Stimulated activated CD8-positive, alpha-beta memory T cell treated with anti-CD3 and anti-CD28 coated beads, Interleukin-12 subunit alpha, Interleukin-12 subunit beta, amount 100 ng/mL, for 24 hours (primary cell): Measurements from ENCODE around the gene ZMIZ1.
"Not testable (repeated sequence)": the region's sequence is repeated elsewhere in the genome, so short reads cannot be mapped to it uniquely, and the experiment has no call there.

ENCODE experiments used
- DNase-seq: peaks from one replicate; pipeline ENCODE4 v3.0.0-alpha.2; 2020; ENCODE audit errors: extremely low read depth

Gene ZMIZ1

GRCh38 chr10:79031723-79032122 lies 37.0 kb upstream of the ZMIZ1 start:
- no peak for DNase-seq

GRCh38 chr10:79034271-79034876 lies 34.4 kb upstream of the ZMIZ1 start:
- DNase-seq = no peak

- not testable (repeated sequence) for DNase-seq
Measured at GRCh38 chr10:79036416-79036815, 32.4 kb upstream of the ZMIZ1 start.

GRCh38 chr10:79038104-79038840 lies 30.5 kb upstream of the ZMIZ1 start:
- DNase-seq = no peak

- no peak for DNase-seq
Measured at GRCh38 chr10:79038841-79039201, 29.9 kb upstream of the ZMIZ1 start.

- DNase-seq = no peak
Measured at GRCh38 chr10:79042639-79043411, 25.9 kb upstream of the ZMIZ1 start.

DNA sequence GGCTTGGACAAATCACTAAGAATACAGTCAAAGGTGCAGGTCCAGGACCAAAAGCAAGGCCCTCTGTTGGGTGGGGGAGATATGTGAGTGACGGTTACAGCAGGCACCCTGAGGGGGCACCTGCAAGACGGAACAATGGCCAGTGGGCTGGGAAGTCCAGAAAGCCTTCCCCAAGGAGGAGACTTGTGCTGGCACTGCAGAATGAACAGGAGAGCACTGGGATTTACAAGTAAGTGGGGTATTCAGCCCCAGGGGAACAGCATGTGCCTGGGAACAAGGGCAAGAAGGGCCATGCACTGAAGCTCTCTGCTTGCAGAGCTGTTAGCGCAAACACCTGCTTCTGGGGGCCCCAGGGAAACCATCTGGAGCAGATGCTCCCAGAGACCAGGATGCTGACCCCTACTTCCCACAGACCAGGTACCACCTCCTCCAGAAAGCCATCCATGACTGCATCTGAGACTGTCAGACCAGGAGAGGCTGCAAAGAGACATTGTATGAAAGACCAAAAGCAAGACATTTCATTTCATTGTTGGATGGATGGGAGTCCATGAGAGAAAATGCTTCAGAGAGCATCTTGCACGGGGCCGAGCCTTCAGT lies 24.6 kb upstream of the ZMIZ1 start:
- DNase-seq = no peak

- no peak for DNase-seq
Measured at GRCh38 chr10:79044846-79045245, 23.9 kb upstream of the ZMIZ1 start.

DNA sequence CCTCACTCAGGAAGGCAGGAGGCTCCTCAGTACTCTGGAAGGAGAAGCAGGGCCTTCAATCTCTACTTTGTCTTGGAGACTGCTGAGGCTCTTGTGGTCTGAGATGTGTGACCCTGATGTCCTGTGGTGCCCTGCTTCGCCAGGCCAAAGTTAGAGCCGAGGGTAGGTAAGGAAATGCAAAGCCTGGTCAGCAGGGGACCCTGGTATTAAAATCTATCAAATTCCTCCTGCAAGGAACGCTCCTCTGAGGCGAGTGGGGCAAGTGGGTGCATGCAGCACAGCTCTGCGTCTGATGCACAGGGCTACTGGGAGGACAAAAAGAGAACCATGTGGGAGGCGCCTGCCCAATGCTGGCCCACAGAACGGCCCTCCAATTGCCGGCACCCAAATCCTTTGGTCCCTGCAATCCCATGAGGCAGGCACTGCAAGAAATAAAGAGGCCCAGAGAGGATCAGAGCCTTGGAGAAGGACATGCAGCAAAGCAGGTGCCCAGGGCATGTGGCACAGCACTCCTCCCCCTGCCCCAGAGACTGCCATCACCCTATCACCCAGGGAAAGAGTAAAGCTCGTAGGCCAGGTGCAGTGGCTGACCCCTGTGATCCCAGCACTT lies 23.1 kb upstream of the ZMIZ1 start:
- DNase-seq = no peak

GRCh38 chr10:79046326-79046725 lies 22.4 kb upstream of the ZMIZ1 start:
- DNase-seq = no peak

GRCh38 chr10:79046741-79047583 lies 21.8 kb upstream of the ZMIZ1 start:
- DNase-seq = no peak

- DNase-seq = no peak
Measured at GRCh38 chr10:79047584-79047874, 21.2 kb upstream of the ZMIZ1 start.

- DNase-seq = no peak
Measured at GRCh38 chr10:79047875-79048638, 20.7 kb upstream of the ZMIZ1 start.

DNA sequence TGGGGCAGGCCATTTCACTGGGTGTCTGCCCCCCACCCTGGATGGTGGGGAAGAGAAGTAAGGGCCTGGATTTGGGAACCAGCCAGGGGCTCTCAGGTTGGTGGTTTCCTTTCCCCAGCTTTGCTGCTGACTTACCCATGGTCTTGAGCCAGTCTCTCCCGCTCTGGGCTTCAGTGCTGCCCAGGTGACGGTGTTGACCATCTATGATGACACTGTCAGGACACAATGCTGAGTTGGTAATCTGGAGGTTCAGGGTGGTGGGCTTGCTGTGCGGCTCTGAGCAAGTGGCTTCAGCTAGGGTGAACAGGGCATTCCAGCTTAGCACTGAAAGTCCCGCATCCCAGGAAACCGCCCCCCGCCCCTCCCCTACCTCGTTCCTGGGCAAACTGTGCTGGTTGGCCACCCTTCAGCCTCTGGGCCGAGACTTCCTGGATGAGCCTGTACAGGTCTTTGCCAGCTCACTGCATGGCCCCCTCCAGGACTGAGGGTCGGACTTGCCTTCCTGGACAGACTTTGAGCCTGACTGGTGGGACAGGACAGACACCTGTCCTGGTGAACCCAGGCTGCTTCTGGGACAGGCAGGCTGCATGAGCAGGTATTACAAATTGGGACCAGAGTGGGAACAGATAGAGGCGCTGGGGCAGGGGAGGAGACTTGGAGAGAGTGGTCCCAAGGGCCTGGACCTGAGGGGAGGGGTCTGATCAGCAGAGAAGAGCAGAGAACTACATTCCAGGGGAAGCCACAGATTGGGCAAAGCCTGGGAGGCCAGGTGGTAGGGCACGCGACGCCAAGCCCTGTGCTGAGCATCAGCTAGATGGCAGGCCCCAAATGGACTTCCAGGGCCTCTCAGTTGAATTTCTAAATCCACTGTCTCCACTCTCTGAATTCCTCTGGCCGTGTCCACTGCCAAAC lies 19.9 kb upstream of the ZMIZ1 start:
- DNase-seq = no peak

- DNase-seq = no peak
Measured at GRCh38 chr10:79049931-79050895, 18.6 kb upstream of the ZMIZ1 start.

GRCh38 chr10:79050896-79051555 lies 17.7 kb upstream of the ZMIZ1 start:
- DNase-seq = no peak

DNA sequence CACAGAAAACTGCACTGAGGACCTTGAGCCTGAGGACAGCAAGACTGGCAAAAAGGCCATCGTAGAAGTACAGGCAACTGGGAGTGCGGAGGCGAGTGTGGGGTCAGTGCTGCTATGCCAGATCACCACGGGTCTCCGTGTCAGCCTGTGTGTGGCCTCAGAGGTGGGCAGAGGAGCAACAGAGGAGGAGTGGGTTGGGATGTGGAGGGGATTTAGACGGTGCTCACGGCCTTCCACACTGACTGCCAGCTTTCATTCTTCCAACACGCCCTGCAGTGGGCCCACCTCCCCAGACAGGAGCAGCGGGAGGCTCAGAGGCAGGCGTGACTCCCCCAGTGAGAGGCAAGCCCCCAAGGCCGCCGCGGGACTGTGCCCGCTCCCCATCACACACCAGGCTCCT lies 17.0 kb upstream of the ZMIZ1 start:
- DNase-seq = no peak
